ENCODE data around the gene FBXW7. TPM values are rescaled to one million over a fixed set of nuclear protein-coding genes. Genes with fewer than 3 reads are reported as not detected.
"Not testable (repeated sequence)": the region's sequence is repeated elsewhere in the genome, so short reads cannot be mapped to it uniquely, and the experiment has no call there.

The FBXW7 gene
- total RNA-seq, 1 donor from 2014 or later = 39.2 TPM

DNA sequence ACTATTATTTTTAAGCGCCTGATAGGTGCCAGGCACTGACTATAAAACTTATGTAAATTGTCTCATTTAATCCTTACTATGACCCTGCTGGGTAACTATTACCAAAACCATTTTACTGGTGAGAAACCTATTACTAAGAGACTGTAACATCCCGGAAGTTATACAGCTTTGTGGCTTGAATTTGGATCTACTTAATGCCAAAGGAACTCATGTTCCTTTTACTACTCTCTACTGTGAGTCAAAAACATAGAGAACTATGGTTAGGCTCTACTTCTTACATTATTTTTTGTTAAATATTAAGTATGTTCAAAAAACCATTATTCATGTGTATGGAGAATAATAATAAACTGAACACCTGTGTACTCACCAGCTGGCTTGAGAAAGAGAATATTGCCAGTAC lies 14.8 kb upstream of the FBXW7 start:
- not testable (repeated sequence) for DNase-seq (ENCODE audit: low read depth)

DNA sequence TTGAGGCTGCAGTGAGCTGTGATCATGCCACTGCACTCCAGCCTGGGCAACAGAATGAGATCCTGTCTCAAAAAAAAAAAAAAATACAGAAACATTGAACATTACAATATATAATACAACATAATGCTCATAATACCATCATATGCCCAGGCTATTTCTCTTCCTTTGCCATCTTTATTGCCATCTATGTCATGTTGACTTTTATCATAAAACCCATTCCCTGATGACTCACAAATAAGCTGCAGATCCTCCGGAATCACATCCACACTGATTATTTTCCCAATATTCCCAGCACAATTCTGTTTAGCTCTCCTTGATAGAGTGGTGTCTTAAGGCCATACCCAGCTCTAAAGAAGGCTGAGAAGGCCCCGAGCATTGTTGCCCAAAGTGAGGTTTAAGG lies 9.2 kb upstream of the FBXW7 start:
- no peak for DNase-seq (ENCODE audit: low read depth)

DNA sequence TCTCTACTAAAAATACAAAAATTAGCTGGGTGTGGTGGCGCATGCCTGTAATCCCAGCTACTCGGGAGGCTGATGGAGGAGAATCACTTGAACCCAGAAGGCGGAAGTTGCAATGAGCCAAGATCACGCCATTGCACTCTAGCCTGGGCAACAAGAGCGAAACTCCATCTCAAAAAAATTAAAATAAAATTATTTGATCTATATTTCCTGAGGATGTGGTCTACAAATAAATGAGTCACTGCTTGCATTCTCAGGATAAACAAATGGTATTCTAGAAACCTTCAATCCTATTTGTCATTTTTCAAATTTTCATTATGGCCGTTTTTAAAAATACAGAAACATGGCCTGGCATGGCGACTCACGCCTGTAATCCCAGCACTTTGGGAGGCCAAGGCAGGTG lies 8.6 kb upstream of the FBXW7 start:
- DNase-seq (ENCODE audit: low read depth) = not testable (repeated sequence)

DNA sequence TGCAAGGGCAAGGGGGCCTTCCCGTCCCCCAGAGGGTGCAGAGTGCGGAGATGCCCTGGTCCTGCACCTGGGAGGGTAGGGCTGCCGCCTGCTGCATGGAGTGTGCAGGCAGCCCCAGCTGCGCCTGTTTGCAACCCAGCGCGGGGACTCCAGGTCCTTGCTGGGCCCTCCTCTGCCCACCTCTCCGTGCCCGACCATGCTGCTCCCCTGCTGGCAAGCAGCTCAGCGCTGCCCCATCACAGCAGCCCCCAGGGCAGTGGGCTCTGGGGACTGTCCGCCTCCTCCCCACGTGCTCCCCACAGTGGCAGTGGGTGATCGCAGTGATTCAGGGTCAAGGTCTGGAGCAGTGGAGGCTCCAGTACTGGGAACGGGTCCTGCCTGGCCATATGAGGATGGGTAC lies 5.0 kb upstream of the FBXW7 start:
- DNase-seq (ENCODE audit: low read depth) = no peak

DNA sequence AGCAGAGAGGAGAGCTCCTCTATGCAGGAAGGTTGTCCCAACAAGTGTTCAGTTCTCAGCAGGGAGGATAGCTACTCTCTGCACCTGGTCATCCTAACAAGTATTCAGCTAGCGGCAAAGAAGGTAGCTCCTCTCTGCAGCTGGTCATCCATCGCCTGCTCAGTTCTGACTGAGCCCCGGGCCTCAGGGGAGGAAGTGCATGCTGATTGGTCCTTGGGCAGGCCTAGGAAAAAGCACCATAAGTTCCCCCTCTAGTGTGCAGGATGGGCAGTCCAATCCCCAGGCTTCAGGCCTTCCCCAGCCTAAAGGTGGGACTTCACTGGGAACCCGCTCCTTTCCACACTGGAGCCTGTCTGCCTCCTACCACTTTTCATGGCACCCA lies 4.4 kb upstream of the FBXW7 start:
- DNase-seq (ENCODE audit: low read depth) = no peak

DNA sequence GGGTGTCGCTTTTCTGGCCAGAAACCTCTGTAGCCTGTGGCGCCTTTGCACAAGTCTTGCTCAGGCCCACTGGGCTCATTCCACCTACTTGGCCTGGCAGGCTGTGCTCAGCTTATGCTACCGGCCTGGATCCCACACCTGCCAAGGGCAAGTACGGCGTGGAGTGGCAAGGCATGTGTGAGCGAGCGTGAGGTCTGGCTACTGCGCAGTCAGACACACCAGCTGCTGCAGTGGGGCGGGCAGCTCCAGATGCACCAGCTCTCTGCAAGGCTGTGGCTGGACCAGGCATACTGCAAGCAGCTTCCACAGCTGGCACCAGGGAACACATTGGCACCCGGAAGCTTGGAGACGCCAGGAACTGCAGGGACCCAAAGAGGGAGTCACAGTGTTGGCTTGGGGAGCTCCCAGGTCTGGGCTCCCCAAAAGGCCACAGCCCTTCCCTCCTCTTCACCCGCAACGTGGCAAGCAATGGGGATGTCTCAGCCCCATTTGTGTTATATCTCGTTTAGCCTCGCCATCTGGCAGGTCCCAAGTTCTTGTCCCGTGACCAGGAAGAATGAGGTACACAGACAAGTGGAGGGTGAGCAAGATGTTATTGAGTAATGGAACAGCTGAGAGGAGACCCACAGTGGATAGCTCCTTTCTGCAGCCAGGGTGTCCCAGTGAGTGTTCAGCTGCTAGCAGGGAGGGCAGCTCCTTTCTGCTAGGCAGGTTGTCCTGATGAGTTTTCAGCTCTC lies 3.8 kb upstream of the FBXW7 start:
- no peak for DNase-seq (ENCODE audit: low read depth)

DNA sequence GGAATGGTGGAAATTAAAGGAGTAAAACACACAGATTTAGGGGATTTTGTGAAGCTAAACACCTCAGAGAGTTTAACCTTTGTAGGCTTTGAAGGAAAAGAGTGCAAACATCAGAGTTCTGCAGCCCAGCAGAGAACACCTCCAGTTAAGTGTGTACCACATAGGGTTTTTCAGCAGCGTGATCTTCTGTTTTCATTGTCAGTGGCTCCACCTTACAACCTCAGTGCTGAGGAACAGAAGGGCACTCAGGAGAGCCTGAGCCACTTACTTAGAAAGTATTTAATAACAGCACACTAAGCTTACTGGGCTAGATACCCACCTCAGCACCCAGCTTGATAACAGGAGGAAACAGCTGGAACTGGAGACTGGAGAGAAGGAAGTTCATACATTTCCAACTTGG lies 2.0 kb upstream of the FBXW7 start:
- DNase-seq (ENCODE audit: low read depth) = no peak

DNA sequence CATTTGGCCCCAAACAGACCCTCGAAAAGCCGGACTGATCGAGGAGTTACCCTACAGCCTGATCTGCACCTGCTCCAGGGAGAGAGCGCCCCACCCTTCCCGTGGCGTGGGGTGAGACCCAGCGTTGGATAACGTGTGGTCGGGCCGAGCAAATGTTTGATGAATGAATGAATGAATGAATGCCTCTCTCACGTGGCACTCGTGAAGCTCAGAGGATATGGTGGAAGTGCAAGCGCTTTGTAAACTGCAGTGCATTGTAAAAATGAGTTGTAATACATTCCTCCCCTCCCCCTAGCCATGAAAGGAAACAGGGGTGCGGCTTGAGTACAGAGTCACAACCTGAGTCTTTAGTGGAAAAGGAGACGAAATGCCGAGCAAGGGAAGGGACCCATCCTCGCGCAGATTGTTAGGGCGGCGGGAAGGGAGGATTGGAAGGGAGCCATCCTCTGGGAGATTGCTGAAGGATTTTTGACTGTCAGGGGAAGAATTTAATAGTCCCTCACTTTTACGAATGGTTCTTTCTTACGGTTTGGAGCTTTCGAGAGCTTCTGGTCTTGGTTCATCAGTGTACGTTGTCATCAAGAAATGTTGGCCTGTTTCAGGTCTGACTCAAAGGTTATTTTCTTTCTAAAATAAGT lies 772 bp upstream of the FBXW7 start:
- peak; percentile 65 for DNase-seq (ENCODE audit: low read depth)

DNA sequence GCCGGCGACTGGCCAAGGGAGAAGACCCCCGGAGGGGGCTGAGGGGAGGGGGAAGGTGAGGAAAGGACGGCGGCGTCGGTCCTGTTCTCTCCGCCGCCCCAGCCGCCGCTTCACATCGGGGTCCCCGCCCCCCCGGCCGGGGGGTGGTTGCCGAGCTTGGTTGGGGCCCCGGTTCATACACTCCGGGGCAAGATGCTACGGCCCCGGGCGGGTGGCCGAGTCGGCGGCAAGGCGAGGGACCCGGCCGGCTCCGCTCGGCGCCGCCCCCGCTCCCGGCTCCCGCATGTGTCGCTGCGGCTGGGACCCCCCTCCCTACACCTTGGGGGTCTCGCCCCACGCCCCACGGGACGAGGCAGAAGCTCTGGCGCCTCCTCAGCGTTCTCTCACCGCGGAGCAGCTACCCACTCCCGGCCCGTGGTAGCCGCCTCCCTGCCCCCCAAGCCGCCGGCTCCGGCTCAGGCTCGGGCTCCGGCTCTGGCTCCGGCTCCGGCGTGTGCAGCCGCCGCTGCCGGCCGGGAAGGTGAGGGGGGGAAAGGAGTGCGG lies 461 bp downstream of the FBXW7 start:
- no peak for DNase-seq (ENCODE audit: low read depth)

DNA sequence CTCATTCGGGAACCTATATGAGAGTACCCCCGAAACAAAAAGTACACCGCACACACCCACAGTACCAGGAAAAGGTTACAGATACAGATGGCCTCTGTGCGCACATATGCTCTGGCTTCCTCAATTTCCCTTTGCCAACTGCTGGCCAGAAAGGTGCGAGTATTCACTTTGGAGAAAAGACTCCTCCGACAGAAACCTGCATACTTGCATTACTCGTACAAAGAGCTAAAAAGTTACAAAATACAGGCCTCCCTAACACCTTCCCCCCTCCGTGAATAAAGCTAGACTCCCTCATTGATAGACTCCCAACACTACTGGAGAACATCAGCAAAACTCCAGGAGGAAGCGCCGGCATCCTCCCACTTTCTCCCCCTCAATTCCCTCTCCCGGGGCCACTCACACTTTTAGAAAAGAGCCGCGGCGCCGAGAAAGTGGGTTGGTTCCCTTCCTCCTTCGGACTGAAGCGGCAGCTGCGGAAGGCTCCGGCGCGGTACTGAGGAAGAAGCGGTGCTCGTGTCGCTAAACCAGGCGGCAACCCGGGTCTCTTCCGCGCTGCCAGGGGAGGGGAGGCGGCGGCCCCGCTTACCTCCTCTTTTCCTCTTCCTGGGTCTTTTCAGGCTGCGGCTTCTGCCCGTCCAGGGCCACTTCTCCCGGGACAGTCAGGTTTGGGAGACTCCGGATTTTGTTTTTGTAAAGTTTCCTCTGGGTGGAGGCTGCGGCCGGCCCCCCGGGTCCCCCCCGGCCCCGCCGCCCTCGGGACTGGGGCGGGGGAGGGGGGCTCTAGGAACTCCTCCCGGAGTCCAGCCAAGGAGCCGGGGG lies 1.1 kb downstream of the FBXW7 start:
- DNase-seq (ENCODE audit: low read depth) = peak; percentile 45

DNA sequence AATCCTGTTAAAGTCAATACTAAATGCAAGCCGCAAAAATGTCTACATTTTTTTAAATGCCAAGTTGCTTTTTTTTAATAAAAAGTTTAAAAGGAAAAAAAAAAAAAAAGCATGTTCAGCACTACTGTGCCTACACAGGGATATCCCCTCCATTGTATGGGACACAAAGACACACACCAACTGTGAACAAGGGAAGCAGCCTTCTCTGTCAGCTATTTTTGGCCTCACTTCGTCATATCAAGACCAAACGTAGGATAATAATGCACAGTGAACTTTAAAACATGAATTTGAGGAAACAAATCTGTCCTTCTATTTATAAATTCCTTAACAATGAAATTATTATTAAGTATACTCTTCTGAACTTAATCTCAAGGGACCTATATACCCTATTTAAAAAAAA lies 4.4 kb downstream of the FBXW7 start:
- DNase-seq (ENCODE audit: low read depth) = no peak

DNA sequence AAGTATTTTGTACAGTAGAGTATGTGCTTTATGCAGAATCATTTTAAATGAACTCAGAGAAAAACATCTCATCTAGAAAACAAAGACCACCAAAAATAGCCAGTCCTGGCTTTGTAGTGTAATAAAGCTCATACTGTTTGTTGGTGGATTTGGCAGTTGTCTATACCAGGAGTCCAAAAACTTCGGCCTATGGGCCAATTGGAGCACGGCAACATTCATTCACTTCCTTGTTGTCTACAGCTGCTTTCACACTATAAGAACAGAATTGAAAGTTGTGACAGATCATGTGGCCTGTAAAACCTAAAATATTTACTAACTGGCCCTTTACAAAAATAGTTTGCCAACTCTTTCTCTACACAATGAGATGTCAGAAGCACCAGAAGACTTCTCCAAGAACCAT lies 5.3 kb downstream of the FBXW7 start:
- no peak for DNase-seq (ENCODE audit: low read depth)

DNA sequence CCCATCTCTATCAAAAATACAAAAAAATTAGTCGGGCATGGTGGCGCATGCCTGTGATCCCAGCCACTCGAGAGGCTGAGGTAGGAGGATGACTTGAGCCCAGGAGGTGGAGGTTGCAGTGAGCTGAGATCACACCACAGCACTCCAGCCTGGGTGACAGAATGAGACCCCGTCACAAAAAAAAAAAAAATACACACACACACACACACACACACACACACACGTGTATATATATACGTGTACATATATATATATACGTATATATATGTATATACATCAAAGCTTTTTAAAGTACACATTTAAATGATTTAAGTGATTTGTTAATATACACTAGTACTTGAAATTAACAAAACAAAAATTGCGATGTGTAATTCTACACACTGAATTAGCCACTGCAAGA lies 6.0 kb downstream of the FBXW7 start:
- no peak for DNase-seq (ENCODE audit: low read depth)

DNA sequence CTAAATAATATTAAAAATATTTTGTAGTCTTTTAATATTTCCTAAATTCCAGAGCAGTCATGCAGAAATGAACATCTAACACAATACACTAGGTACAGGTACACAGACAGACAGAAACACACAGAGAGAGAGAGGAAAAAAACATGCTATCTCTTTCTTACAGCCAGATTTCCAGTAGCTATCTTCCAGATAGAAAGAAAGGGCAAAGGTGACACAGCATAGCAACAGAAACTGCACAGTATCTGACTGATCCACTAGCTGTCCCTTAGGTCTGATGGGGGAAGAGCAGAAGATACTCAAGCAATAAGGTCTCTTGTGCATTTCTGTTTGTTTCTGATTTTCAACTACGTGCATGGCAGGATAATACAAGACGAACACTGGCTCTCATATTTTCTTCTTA lies 7.8 kb downstream of the FBXW7 start:
- DNase-seq (ENCODE audit: low read depth) = no peak

- no peak for DNase-seq (ENCODE audit: low read depth)
Observed at GRCh38 chr4:152525878-152526277, 10.0 kb downstream of the FBXW7 start.

- DNase-seq (ENCODE audit: low read depth) = no peak
Observed at GRCh38 chr4:152524427-152524826, 11.5 kb downstream of the FBXW7 start.

GRCh38 chr4:152523731-152524130 lies 12.2 kb downstream of the FBXW7 start:
- no peak for DNase-seq (ENCODE audit: low read depth)

GRCh38 chr4:152522754-152523153 lies 13.1 kb downstream of the FBXW7 start:
- DNase-seq (ENCODE audit: low read depth) = no peak

- no peak for DNase-seq (ENCODE audit: low read depth)
Observed at GRCh38 chr4:152522245-152522644, 13.6 kb downstream of the FBXW7 start.

DNA sequence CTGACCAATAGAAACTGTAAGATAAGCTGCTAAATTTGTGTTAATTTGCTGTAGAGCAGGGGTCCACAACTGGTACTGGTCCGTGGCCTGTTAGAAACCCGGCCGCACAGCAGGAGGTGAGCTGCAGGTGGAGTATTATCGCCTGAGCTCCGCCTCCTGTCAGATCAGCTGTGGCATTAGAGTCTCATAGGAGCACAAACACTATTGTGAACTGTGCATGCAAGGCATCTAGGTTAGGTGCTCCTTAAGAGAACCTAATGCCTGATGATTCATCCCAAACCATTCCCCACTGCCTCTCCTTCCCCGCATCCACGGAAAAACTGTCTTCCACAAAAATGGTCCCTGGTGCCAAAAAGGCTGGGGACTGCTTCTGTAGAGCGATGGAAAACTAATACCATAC lies 19.7 kb downstream of the FBXW7 start:
- no peak for DNase-seq (ENCODE audit: low read depth)

DNA sequence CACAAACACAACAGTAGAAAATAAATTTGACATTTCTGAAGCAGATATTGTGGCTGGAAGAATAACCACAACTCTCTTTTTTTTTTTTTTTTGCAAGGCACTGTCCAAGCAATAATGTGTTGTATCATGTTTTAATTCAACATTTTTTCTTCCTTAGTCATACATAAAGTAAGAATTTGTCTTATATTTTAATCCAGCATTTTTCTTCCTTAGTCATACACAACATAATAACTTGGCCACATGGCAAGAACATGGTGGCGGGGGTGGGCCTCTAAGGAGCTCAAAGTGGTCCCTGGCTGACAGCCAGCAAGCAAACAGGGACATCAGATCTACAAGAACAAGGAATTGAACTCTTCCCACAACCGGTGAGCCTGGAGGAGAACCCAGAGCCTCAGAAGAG lies 20.2 kb downstream of the FBXW7 start:
- DNase-seq (ENCODE audit: low read depth) = peak; percentile 35

- no peak for DNase-seq (ENCODE audit: low read depth)
Observed at GRCh38 chr4:152514356-152514755, 21.5 kb downstream of the FBXW7 start.
